Stimulated activated CD4-positive, alpha-beta T cell treated with anti-CD3 and anti-CD28 coated beads, TNF-alpha, amount 100 ng/mL, for 4 hours (primary cell): ENCODE measurements around the gene RPL18A.
A peak's percentile ranks its signal among the peaks of the same experiment; 100 is the strongest.

ENCODE experiments used
- DNase-seq, 3 experiments: peaks; one replicate each; pipeline ENCODE4 v3.0.0-alpha.2; 2020; ENCODE audit warnings: low read depth in 3 of 3

The RPL18A gene

DNA sequence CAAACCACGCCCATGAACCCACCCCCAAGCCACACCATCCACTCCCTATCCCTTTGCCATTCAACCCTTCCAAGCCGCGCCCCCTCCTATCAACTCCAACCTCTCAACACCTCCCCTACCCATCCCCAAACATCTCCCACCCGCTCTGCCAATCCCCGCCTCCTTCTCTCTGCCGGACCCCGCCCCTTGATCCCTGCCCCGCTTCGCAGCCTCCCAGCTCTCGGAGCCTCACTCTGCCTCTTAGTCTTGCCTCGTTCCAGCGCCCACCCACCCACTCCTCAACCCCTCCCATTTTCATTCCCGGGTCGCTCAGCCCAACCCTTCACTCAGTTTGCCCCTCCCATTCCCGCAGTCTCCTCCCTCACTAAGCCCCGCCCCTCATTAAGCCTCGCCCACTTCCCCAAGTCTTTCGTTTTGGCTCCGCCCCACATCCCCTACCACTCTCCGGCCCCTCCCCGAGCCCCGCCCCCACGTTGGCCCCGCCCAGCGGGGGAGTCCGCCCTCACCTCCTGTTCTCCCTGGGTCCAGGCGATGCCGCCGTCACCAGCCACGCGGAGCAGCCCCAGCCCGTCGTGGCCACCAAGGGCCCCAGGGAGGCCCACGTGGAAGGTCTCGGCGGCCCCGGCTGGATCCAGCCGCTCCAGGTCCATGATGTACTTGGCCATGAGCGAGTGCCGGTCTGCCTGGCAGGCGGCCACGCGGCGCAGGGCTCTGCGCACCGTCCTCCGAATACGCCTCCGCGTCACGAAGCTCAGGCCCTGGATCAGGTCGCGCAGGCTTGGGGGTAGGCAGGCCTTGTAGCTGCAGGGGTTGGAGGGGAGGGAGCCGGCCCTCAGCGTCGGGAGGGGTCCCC is 17.7 kb upstream of the RPL18A start:
- DNase-seq = peak in 2 of 3 experiments; percentile 41 to 52

DNA sequence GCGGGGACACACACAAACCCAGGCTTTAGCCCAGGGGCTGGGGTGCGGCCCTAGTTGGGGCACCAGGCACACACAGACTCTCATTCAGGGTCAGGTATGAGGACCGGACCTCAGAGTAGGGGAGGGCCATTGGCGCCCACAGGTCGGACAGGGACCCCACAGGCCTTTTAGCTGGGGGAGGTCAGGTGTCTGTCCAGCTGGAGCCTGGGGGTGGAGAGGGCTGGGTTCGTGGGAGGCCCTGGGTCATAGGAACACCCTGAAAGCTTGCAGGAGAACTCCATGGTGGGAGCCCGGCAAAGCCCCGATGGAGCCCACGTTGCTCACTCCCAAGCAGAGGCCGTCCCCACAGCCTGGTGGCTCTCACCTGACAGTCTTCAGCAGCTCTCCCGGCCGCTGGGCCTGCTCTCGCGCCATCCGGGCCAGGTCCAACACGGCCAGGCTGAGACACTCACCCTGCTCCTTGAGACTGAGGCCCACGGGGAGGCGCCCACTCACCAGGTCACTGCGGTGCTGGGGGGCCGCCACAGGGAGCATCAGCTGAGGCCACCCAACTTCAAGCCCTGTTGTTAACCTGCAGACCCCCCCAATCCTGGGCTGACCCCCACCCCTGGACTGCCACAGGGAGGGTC is 16.9 kb upstream of the RPL18A start:
- no peak for DNase-seq

DNA sequence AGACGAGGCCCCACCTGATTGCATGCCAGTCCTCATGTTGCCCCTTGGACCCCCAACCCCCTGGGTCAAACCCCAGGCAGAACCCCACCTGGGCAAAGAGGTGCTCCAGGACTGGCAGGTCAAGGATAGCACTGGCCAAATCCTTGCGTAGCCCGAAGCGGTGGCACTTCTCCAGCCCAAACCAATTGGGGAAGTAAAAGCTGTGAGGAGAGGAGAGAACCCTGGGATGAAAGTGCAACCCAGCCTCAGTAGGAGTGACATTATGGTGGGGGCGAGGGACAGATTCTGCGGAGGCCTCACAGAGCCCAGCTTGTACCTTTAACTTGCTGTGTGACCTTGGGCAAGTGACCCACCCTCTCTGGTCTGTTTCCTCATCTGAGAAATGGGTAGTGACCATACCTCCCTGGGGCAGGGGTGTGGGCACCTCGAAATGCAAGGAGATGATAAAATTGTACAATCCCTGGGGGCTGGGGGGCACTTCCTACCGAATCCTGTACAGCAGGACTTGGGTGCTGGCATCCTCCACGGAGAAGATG is 16.4 kb upstream of the RPL18A start:
- no peak for DNase-seq

DNA sequence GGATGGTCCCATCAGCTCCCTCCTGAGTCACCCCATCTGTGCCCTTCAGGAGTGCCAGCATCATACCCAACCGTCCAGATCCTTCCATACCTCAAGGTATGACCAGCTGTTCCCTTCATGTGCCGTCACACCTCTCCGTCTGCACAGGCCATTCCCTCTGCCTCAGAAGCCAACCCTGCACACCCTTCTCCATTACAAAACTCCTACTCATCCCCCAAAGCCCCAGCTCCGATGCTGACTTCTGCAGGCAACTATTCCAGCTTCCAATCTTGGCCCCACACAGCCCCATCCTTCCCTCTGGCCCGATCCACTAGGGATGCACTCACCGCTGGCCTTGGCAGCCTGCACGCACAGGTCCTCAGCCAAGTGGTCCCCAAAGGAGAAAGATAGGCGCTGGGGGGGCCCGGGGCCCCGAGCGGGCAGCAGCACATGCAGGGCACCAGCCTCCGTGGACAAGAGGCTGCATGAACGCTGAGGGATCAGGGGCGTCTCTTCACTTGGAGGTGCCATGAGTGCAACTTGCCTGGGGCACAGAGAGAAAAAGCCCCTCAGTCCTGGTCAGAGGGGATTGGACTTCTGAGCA is 15.7 kb upstream of the RPL18A start:
- DNase-seq = no peak

DNA sequence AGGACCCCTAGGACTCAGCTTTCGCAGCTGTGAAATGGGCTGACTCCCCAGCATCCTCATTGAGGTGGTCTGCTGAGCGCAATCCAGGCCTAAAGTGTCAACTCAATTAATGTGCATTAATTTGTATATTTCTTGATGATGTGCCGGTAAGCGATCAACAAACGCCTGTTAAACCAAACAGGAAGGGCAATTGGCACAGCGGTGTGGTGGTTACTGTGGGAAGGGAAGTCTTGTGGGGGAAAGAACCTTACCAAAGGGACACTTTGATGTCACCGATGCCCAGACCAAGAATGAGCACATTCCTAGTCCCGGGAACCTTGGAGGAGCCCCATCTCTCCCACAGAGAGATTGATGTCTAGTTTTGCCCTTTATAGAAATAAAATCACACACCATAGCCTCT is 13.6 kb upstream of the RPL18A start:
- DNase-seq = no peak

DNA sequence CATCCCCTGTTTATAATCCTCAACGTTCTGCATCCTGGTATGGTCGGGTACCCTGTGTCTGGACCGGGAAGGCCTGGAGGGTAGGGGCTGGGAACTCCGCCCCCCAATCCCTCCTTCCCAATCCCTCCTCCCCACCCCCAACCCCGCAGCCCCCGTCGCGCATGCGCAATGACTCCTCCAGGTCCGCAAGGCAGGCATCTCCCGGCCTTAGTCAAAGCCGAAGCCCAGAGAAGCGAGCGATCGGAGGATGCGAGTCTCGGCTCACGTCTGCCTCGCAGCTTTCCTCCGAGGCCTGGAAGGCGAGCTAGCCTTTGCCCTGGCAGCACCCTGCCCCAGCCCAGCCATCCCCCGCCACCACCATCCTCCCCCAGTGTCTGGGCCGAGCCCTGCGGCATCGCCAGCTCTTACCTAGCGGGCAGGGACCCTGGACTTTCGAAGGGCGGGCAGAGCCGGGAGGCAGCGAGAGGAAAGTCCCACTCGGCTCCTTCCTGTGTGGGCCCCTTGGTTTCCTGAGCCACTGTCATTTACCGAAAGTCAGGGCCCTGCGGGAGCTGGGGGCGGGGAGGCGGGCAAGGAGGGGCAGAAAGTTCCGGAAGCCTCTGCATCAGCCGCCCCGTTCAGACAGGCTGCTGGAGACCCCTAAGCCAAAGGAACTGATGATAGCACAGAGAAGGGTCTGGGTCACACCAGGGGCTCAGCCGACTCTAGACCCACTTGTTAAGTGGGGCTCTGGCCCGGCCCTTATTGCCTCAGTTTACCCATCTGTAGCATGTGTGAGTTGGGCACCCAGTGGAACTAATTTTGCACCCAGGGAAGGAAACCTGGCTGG is 12.0 kb upstream of the RPL18A start, which contains the start of gene JAK3:
Gene JAK3 (minus strand): TSS at position 445 of the 829 bp plus-strand sequence. CDS start 3,565 bp downstream, outside the sequence.
- peak; percentile 80 to 89 (median 83) for DNase-seq

DNA sequence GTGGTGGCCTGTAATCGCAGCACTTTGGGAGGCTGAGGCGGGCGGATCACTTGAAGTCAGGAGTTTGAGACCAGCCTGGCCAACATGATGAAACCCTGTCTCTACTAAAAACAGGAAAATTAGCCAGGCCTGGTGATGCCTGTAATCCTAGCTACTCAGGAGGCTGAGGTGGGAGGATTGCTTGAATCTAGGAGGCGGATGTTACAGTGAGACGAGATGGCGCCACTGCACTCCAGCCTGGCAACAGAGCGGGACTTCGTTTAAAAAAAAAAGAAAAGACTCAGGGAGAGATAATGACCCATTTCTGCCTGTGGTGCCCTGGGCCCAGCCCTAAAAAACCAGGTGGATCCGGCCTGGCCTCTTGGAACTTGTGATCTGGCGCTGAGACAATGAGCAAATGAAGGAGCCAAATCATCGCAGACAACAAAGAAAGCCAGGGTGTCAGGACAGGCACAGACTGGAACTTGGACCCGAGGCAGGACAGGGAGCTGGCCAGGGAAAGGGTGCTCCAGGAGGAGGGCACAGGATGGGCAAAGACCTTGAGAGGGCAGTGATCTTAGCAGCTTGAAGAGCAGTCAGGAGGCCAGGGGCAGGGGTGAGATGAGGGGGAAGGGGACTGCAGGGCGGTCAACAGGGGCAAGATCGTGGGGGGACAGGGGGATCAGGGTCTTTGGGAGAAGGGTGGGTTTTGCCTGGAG is 11.0 kb upstream of the RPL18A start:
- no peak for DNase-seq

DNA sequence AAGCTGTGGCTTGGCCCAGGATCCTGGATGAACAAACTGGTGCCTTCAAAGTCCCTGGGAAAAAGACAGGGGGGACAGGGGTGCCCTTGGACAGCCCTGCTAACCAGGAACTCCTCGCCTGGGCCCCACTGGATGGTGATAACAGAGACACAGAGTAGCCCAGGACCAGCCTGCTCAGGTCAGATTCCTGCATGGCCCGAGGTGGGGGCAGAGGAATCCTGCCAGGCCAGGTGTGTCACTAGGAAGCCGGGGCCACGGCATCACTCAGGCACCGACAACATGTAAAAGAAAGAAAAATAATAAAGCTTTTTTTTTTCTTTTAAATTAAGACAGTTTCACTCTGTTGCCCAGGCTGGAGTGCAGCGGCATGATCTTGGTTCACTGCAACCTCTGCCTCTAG is 5.6 kb upstream of the RPL18A start:
- no peak for DNase-seq

DNA sequence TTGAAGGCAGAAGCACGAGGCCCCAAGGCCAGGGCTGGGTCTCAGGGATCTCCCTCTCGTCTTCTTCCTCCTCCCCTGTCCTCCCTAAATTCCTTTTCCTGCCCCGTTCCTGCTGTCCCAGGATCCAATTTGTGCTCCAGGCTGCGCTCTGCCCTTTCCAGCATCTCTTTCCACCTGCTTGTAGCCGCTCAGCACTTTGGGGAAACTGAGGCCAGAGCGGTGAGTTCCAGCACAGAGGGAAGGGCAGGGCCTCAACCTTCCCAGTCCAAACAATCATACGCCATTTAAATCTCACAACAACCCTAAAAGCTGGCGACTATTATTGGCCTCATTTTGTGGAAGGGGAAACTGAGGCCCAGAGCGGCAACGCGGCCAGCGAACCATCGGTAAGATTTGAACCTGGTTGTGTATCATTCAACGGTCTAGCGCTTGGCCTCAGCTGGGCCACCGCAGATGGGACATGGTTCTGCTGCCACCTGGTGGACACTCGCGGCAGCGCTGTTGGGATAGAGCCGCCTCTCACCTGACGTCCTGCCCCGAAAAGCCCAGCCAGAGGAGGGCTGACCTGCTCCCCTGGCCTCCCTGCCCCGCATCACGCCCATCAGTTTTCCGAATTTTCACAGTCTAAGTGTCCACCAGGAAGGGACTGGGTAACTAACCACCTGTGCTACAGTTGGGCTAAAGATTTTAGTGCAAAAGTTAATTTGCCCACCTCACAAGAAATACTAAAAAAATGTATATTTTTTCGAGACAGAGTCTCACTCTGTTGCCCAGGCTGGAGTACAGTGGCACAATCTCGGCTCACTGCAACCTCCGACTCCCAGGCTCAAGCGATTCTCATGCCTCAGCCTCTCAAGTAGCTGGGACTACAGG is 4.2 kb upstream of the RPL18A start:
- DNase-seq = peak; percentile 83 to 93 (median 85)

DNA sequence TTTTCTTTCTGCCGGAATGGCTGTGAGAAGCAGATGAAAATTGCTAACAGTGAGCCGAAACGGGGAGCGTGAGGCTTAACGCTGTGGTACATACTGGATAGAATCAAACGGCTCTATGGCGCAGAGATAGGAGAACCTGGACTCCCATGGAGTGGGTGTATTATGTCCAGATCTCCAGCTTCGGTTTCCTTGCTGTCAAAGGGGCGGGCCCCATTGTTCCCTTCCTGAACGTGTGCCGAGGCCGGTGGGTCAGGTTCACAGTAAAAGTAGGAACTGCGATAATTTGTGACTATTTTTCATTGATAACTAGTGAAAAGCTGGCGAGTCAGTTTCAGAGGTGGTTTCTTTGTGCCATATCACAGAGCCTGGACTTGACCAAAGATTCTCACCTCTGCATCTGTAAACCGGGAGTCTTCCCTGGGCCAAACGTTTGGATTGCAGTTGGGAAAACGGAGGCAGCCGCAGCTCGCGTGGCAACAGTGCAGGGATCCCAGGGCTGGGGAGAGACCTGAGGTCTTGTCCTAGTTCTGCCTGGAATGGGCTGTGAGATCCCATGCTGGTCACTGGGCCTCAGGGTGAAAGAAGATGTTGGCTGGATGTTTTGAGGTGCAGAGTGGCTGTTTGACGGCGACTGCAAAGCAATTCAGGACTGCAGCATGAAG is 752 bp downstream of the RPL18A start:
- no peak for DNase-seq

DNA sequence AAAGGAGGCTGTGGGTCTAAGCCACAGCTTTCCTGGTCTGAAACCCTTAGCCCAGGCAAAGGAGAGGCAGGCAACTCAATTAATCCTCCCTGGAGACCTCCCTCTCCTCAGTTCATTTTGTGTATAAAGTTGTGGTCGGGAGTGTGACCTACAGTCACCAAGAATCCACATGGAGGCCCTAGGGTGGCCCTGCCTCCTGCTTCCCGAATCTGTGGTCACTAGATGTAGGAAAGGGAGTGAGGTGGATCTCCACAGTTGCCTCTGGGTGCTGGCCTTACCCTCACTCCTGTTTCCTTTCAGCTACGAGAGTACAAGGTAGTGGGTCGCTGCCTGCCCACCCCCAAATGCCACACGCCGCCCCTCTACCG is 1.3 kb downstream of the RPL18A start:
- no peak for DNase-seq

DNA sequence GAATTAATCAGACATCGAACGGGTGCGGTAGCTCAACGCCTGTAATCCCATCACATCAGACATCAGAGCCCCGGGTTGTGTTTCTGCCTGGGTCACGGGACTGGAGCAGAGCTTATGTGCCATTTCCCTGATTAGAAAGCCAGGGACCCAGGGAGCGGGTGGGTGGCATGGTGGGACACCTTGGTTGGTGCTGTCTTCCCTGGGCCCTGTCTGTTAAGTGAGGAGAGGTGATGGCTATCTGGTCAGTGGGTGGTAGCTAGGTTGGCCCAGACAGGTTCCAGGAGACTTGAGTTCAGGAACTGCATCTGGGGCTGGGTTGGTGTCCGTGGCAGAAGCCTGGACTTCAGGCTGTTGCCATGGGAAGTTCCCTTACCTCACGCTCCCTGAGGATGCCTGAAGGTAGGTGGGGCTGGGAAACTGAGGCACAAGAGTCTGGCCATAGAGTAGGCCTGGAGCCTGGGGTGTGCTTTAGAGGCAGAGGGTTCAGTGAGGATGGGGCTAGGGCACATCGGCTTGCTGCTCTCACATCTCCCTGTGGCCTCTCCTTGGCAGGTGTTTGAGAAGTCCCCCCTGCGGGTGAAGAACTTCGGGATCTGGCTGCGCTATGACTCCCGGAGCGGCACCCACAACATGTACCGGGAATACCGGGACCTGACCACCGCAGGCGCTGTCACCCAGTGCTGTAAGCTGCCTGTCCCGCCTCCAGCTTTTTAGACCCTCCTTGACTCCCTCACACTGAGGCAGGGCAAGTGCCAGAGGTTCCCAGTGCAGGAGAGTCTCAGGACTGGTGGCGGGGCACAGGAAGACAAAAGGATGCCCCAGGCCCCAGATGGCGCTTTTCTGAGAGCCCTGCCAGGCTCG is 2.1 kb downstream of the RPL18A start:
- no peak for DNase-seq

DNA sequence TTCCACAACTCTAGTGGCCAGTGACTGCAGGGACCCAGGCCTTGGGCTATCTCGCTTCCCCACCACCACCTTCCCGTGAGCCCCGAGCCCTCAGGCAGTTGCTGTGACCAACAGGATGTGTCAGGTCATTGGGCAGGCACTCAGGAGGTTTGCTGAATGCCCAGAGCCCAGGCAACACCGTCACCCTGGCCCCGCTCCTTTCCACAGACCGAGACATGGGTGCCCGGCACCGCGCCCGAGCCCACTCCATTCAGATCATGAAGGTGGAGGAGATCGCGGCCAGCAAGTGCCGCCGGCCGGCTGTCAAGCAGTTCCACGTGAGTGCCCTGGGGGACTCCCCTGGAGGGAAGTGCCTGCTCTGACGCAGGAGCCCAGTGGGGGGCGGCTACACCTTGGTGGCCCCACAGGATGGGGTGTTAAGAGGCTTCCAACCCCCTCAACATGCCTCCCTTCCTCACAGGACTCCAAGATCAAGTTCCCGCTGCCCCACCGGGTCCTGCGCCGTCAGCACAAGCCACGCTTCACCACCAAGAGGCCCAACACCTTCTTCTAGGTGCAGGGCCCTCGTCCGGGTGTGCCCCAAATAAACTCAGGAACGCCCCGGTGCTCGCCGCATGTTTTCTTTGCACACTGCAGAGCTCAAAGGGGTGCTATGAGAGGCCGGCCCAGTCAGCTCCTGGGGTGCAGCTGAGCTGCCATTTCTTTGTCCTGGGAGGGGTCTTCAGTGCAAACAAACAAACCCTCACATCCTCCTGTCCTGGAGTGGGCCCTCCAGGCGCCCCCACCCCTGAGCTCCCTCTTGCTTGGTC is 3.2 kb downstream of the RPL18A start:
- DNase-seq = no peak

DNA sequence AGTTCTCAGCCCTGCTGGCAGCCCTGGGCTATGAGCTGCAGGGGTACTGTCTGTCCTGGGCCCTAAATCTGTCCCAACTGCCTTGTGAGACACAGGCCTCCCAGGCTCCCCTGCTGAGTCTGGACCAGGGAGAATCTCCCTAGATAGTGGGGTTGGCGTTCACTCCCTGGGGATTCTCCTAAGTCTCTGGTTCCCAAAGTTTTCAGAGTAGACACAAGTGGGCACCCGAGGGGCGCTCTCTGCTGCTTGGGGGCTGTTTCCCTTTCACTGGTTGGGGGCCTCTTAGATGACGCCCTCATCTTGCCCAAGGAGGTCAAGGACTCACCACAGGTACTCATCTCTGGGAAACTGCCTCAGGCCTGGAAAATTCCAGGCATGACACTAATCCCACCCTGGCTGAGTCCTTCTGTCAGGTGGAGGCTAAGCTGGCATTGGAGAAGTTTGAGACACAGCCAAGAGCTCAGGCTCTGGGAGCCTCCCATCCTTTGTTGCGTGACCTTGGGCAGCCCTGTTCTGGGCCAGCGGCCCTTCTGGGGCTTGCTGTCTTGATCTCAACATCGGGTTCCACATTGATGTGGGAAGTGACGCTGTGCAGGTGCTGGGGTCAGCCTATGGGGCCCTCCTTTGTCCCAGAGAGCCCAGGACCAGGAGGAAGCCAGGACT is 3.9 kb downstream of the RPL18A start:
- no peak for DNase-seq

DNA sequence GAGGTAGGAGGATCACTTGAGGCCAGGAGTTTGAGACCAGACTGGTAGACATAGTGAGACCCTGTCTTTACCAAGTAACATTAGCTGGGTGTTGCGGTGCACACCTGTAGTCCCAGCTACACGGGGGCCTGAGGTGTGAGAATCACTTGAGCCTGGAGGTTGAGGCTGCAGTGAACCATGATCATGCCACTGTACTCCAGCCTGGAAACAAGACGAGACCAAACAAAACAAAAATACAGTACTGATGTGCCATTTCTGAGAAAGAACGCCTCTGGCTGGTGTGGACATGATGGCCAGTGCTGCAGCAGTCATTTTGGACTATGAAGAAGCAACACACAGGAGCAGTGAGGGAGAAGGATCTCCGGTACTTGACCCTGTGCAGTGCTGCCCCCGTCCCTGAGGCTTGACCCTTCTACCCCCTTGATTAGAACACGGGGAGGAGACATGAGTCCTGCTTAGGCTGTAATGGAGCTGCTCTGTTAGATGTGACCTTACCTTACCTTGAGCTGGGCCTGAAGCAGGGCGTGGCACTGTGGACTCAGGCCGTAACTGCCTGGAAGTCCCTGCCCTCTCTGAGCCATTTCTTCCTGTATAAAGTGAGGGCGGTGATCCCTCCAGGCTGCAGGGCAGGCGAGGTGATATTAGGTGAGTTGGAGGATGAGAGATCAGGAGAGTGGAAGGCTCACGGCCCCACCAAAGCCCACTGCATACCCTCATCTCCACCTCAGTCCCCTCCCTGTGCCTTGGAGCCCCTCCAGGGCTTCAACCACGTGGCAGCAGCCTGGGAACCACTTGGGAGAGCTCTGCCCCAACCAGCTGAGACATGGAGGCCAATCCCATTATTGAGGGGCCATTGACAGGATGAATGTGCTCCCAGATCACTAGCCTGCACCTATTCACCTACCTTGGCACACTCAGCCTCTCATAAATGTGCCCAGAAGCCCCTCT is 5.9 kb downstream of the RPL18A start:
- DNase-seq = no peak

DNA sequence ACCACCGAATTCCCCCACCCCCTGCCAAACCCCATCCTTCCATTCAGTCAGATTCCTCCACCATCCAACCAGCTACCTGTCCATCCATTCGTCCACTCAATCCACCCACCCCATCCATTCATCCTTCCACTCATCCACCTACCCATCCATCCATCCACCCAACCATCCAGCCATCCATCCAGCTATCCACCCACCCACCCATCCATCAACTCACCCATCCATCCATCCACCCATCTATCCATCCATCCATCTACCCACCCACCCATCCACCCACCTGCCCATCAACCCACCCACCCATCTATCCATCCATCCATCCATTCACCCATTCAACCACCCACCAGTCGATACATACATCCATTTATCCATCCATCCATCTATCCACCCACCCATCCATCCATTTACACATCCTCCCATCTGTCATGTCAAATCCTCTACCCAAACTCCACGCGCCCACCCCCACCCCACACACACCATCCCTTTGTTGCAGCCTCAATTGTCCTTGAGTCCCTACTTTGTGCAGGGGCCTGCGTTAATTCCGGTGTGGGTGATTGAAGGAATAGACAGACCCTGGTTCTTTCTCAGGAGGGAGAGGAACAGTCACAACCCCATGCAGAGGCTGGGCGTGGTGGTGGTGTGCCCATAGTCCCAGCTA is 6.7 kb downstream of the RPL18A start:
- DNase-seq = no peak
